Left lobe of liver (tissue), 2 donors: Measurements from ENCODE around the gene TEAD2. TPM values are rescaled to one million over a fixed set of nuclear protein-coding genes. Genes with fewer than 3 reads are reported as not detected.

Experiments used
- ATAC-seq: fragments of 200-7000 bp; cut with Tn5 transposase; one replicate; pipeline ENCODE4 v1.9.1; 2020; ENCODE audit warnings: mild to moderate bottlenecking, moderate library complexity
- DNase-seq: peaks from one replicate; pipeline ENCODE4 v3.0.0-alpha.2; 2020; ENCODE audit warnings: low spot score
- total RNA-seq: library from RNA; stranded (reverse); gene quantifications from one replicate; pipeline ENCODE4 v1.2.1, GENCODE V29; 2021
- donor health status: DM: no; HTN: no; CAD: no; lungs with moderate emphysema.
- donor health status: DM: no; HTN: yes; CAD: no.

Gene TEAD2
- total RNA-seq, 1 donor from 2014 or later = 5.1 TPM

GRCh38 chr19:49294401-49294800 lies 67.8 kb downstream of the TEAD2 start:
- no peak for DNase-seq
- ATAC-seq = no peak

Other genes starting within 250 kb of the TEAD2 start
- 5.5 TPM for gene LIN7B, start 248.0 kb downstream of the TEAD2 start, total RNA-seq
- gene C19orf73, start 243.3 kb downstream of the TEAD2 start, total RNA-seq = 2.2 TPM
- 2.3 TPM for gene PPFIA3, start 242.9 kb downstream of the TEAD2 start, total RNA-seq
- gene HRC, start 207.0 kb downstream of the TEAD2 start, total RNA-seq = not detected
- 15.0 TPM for gene TRPM4, start 204.6 kb downstream of the TEAD2 start, total RNA-seq
- gene SLC6A16, start 37.2 kb downstream of the TEAD2 start, total RNA-seq = 2.4 TPM
- gene CD37, start 27.0 kb downstream of the TEAD2 start, total RNA-seq = 2.2 TPM
- not detected for gene DKKL1, start 1.5 kb upstream of the TEAD2 start, total RNA-seq
- not detected for gene KASH5, start 25.8 kb upstream of the TEAD2 start, total RNA-seq
- not detected for gene PTH2, start 61.0 kb upstream of the TEAD2 start, total RNA-seq
- gene GFY, start 63.0 kb upstream of the TEAD2 start, total RNA-seq = not detected
- 0.15 TPM for gene SLC17A7, start 79.1 kb upstream of the TEAD2 start, total RNA-seq
- 48.8 TPM for gene PIH1D1, start 89.4 kb upstream of the TEAD2 start, total RNA-seq
- gene ALDH16A1, start 90.8 kb upstream of the TEAD2 start, total RNA-seq = 29.7 TPM
- gene FLT3LG, start 111.8 kb upstream of the TEAD2 start, total RNA-seq = 2.1 TPM
- gene RPL13A, start 125.2 kb upstream of the TEAD2 start, total RNA-seq = 972 TPM
- 507 TPM for gene RPS11, start 134.0 kb upstream of the TEAD2 start, total RNA-seq
- gene FCGRT, start 150.2 kb upstream of the TEAD2 start, total RNA-seq = 262 TPM
- 22.8 TPM for gene RCN3, start 165.6 kb upstream of the TEAD2 start, total RNA-seq
- gene NOSIP, start 218.1 kb upstream of the TEAD2 start, total RNA-seq = 29.1 TPM
- 8.5 TPM for gene PRRG2, start 218.9 kb upstream of the TEAD2 start, total RNA-seq
- 10.5 TPM for gene PRR12, start 228.8 kb upstream of the TEAD2 start, total RNA-seq